ENCODE results near the gene CLDND2.
"Not testable (repeated sequence)": the region's sequence is repeated elsewhere in the genome, so short reads cannot be mapped to it uniquely, and the experiment has no call there.

CLDND2 gene

GRCh38 chr19:51368366-51369282 is at the start of gene CLDND2:
TSS of gene CLDND2 (minus strand) at chr19:51369003. CDS start at chr19:51368577, 426 bp downstream.
- DNase-seq (ENCODE audit: low read depth): no peak

DNA sequence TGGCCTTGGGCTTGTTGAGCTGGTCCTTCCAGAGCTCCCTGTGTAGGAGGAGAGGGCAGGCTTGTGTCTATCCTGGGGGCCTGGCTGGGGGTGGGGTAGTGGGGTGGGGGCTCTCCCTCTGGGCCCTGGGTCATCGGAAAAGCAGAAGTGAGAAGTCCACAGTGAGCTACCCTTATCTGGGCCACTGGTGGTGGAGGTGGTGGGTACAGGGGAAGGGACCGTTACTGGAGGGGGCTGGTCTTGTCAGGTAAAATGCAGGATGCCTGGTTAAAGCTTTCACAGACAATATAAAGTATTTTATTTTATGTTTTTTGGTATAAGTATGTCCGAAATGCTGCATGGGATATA is 49.0 kb upstream of the CLDND2 start:
- no peak for DNase-seq (ENCODE audit: low read depth)

- DNase-seq (ENCODE audit: low read depth): no peak
These were observed 48.5 kb upstream of the CLDND2 start, which contains the start of gene SIGLEC10 for GRCh38 chr19:51417107-51417809. TSS of gene SIGLEC10 (minus strand) at chr19:51417642. CDS start at chr19:51417581, 61 bp downstream.

GRCh38 chr19:51416422-51416821 is 47.6 kb upstream of the CLDND2 start:
- not testable (repeated sequence) for DNase-seq (ENCODE audit: low read depth)

DNA sequence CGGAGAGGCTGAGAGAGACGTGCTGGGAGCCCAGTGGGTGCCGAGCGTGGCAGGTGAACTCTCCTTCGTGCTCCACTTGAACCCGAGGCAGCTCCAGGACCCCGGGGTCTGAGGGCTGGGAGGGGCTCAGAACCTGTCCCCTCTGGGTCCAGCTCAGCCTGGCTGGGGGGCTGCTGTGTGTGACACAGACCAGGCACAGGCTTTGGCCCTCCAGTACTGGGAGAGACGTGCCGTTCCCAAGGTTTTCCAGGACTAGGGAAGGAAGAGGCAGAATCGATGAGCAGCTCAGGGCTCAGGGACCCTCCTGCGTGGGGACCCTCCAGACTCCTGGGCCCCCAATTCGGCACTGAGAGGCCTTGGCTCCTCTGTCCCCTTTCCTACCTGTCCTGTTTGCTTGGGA is 46.4 kb upstream of the CLDND2 start:
- no peak for DNase-seq (ENCODE audit: low read depth)

DNA sequence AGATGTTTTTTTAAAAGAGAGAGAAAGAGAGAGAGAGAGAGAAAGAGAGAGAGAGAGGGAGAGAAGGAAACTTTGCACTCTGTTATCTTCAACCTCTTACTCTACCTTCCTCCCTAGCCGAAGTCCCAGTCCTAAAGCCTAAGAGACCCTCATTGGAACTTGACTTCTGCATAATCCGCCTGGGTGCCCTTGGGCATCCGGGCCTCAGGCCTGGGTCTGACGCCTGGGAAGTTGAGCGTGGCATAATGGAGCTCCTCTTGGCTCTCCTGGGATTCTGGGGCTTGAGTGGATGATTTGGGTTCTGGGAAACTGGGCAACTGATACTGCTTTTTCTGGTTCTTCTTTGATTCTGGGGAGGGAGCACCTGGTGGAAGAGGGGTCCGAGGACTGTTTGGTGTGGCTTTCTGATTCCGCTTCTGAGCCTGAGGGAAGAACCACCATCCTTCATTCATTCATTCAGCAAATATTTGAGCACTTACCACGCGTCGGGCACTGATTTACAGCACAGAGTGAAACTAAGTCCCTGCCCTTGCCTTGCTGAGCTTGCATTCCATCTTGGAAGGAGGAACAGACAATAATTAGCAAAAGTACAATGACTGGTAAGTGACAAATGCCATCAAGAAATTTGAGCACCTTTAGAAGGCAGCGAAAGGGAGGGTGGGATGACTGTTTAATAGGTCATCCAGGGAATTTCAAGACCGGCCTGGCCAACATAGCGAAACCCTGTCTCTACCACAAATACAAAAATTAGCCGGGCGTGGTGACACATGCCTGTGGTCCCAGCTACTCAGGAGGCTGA is 42.3 kb upstream of the CLDND2 start:
- no peak for DNase-seq (ENCODE audit: low read depth)

DNA sequence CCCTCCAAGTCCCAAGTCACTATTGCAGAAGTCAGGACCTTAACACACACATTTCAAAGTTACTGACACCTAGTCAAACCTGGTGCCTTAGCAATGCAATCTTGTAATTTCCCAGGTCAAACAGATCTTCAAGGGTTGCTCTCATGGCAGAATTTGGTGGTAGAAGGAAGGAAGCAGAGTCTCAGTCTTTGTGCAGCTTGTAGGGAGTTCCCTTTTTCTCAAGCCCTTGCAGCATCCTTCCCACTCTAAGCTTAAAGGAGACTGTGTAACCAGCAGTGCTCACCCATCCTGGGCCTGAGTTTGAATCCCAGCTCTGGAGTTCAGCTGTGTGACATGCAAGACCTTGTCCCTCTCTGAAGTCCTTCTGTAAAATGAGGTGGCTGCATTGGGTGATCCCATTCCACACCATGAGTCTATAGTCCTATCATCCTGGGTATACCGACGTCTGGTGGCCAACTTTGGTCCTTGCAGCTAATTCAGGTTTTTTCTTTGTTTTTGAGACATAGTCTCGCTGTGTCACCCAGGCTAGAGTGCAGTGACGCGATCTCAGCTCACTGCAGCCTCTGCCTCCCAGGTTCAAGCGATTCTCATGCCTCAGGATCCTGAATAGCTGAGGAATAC is 38.8 kb upstream of the CLDND2 start:
- no peak for DNase-seq (ENCODE audit: low read depth)

- no peak for DNase-seq (ENCODE audit: low read depth)
These were observed 33.3 kb upstream of the CLDND2 start for GRCh38 chr19:51402117-51402516.

DNA sequence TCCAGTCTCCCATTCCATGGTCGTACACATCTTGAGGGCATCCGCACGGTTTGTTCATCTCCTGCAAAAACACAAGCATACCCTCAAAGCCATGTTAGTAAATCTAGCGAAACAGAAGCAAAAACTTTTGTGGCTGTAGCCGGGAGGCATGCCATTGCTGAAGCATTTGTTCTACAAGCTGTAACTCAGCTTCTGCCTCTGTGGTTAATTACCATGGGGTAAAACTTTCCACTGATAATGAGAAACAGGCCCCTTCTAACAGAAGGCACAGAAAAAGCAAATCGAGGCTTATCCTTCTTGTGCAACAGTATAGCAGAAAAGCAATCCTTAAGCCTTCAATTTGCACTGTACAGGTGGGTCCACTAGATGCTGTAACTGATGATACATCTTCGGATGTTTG is 31.1 kb upstream of the CLDND2 start:
- not testable (repeated sequence) for DNase-seq (ENCODE audit: low read depth)

- no peak for DNase-seq (ENCODE audit: low read depth)
These were observed 30.4 kb upstream of the CLDND2 start for GRCh38 chr19:51399231-51399630.

GRCh38 chr19:51398096-51398704 is 29.4 kb upstream of the CLDND2 start:
- DNase-seq (ENCODE audit: low read depth): no peak

DNA sequence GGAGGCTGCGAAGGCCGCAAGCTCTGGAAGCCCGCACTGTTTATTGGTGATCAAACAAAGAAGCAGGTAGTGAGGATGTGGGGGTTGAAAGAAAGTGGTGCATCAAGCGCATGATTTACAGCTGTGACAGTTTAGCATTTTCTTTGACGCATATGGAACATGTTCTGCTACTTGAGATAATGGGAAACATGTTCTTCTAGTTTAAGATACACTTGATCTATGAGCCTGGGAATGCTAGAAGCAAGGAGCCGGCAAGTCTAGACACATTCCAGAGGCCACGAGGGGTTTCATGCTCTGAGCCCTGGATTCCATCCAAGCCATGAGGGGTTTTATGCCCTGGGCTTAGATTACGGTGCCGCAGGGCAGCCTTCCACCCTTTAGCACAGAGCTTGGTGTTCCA is 28.6 kb upstream of the CLDND2 start:
- DNase-seq (ENCODE audit: low read depth): not testable (repeated sequence)

GRCh38 chr19:51396175-51396574 is 27.4 kb upstream of the CLDND2 start:
- DNase-seq (ENCODE audit: low read depth): no peak

DNA sequence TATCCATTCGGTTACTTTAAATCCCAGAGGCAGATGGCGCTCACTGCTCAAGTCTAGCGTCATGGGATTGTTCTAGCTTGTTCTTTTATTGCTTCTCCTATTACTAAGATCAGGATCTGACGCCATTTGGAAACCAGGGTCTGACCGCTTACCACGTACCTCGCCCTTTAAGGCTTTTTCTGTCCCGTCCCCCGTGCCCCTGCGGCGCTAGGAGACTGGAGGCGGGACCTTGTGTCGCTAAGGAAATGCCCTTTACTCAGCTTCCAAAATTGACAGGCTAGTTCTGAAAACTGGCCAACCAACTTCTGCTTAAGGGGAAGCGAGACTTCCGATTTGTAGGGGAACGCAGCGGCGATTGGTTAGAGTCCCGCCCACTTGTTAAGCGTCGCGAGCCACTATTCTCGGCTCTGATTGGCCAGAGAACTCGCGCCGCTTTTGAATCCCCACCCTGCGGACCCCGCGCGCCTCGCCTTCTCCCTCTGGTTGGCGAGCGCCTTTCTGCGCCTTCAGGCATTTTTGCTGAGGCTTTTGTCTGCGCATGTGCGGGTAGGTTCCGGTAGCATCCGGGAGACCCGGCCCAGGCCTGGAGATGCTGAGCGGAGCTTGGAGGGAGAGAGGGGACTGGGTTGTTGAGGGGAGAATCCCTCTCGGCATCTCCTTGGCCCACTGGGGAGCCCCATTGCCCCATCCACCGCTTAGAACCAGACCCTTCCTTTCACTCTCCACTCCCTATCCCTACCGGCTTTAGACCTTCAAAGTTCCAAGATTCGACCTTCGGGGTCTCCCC is 25.4 kb upstream of the CLDND2 start:
- DNase-seq (ENCODE audit: low read depth): peak; percentile 81

- DNase-seq (ENCODE audit: low read depth): no peak
These were observed 23.9 kb upstream of the CLDND2 start for GRCh38 chr19:51392701-51393100.

GRCh38 chr19:51391073-51391611 is 22.3 kb upstream of the CLDND2 start:
- DNase-seq (ENCODE audit: low read depth): no peak

DNA sequence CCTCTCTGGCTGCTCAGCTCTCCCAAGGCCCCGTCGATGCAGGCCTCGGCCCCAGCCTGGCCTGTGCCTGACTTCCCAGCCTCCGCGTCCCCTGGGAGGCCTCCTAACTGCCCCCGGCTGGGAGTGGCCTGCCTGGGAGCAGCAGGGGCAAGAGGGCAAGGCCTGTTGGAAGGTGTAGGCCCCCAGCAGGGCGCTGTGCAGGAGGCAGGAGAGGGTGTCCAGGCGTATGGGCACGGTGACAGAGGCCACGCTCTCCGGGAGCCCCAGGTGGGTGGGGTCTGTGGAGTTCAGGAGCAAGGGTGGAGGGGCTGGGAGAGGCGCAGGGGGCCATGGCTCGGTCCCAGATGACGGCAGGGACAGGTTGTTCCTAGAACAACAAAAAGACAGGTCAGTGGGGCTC is 20.3 kb upstream of the CLDND2 start:
- no peak for DNase-seq (ENCODE audit: low read depth)

- DNase-seq (ENCODE audit: low read depth): no peak
These were observed 19.2 kb upstream of the CLDND2 start, which contains the start of gene LIM2 for GRCh38 chr19:51387924-51388389. TSS of gene LIM2 (minus strand) at chr19:51387974. CDS start at chr19:51387443, 531 bp downstream.

DNA sequence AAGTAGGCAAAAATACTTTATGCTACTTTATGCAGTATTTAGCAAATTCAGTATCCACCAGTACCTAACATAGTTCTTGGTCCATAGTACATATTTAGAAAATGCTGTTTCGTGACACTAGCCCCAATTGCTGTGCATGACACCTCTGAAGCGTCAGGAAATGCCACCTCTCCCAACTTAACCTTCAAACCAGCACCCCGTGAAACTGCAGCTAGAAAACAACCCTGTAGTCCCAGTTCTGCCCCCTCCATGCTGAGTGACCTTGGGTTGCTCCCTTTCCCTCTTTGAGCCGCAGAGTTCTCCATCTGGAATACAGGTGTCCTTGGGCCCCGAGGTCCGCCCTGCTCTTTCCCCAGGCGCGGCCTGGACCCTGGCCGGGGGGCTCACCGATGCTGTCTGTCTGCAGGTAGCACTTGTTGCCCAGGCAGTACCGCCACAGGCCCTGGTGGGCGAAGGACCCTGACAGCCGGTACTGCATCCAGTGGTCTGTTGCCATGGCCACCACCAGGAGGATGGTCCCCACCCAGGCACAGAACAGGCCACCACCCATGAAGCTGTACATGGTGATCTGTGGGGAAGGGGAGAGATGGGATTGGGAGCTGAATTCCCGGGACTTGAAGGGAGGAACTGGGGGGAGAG is 18.2 kb upstream of the CLDND2 start:
- no peak for DNase-seq (ENCODE audit: low read depth)

GRCh38 chr19:51382004-51382403 is 13.2 kb upstream of the CLDND2 start:
- DNase-seq (ENCODE audit: low read depth): no peak

Data from stimulated activated CD8-positive, alpha-beta memory T cell treated with anti-CD3 and anti-CD28 coated beads, Interleukin-12 subunit alpha, Interleukin-12 subunit beta, amount 100 ng/mL, for 1 hour (primary cell).